DND-41 (cell line): ENCODE measurements around the gene PCDH9.

ENCODE experiments used
- ATAC-seq: fragments of 200-7000 bp; cut with Tn5 transposase; 3 replicates; pipeline ENCODE4 v1.9.1; 2021; ENCODE audit warnings: low read depth; ENCODE audit not compliant: insufficient read depth
- DNase-seq: peaks from one replicate; pipeline ENCODE4 v3.0.0-alpha.2; 2020
- H2AFZ ChIP-seq: 2 replicates; pipeline ENCODE4 v1.6.0; 2012; ENCODE audit warnings: low read depth, low read length
- H3K27ac ChIP-seq: 2 replicates; pipeline ENCODE4 v1.5.1; 2012; ENCODE audit warnings: low read length, inconsistent platforms
- H3K27me3 ChIP-seq: fragments of 200-600 bp; sonication (generic); 2 replicates; pipeline ENCODE4 v1.6.0; 2012; ENCODE audit warnings: low read length, mild to moderate bottlenecking, inconsistent platforms; ENCODE audit not compliant: insufficient read depth, poor library complexity
- H3K36me3 ChIP-seq: 2 replicates; pipeline ENCODE4 v1.5.1; 2012; ENCODE audit warnings: low read length, inconsistent platforms; ENCODE audit not compliant: insufficient read depth
- H3K4me1 ChIP-seq: 2 replicates; pipeline ENCODE4 v1.5.1; 2012; ENCODE audit warnings: mild to moderate bottlenecking, low read length; ENCODE audit not compliant: insufficient read depth
- H3K4me2 ChIP-seq: 2 replicates; pipeline ENCODE4 v1.6.0; 2012; ENCODE audit warnings: mild to moderate bottlenecking, moderate library complexity, low read length, inconsistent platforms; ENCODE audit not compliant: insufficient read depth
- H3K4me3 ChIP-seq, 2 experiments: fragments of 200-600 bp in 1 of 2; shearing (Covaris generic) in 1 of 2; 2 replicates each; pipeline ENCODE4 v1.5.1; 2012 to 2016; ENCODE audit warnings: inconsistent platforms in 2 of 2, low read length in 2 of 2, mild to moderate bottlenecking in 2 of 2, low read depth in 1 of 2, moderate library complexity in 1 of 2
- H3K79me2 ChIP-seq: 2 replicates; pipeline ENCODE4 v1.6.0; 2012; ENCODE audit warnings: low read length, inconsistent platforms; ENCODE audit not compliant: insufficient read depth
- H3K9ac ChIP-seq: 2 replicates; pipeline ENCODE4 v1.6.0; 2012; ENCODE audit warnings: low read depth, mild to moderate bottlenecking, inconsistent platforms, low read length, moderate library complexity
- H3K9me3 ChIP-seq: 2 replicates; pipeline ENCODE4 v1.5.1; 2012; ENCODE audit warnings: low read length, moderate library complexity, mild to moderate bottlenecking, inconsistent platforms; ENCODE audit not compliant: insufficient read depth, severe bottlenecking
- H4K20me1 ChIP-seq: 2 replicates; pipeline ENCODE4 v1.6.0; 2012; ENCODE audit warnings: low read length; ENCODE audit not compliant: insufficient read depth
- CTCF ChIP-seq: IDR thresholded peaks from 2 replicates; pipeline ENCODE4 v1.5.1; 2012; ENCODE audit warnings: borderline replicate concordance, low read length, moderate library complexity, mild to moderate bottlenecking; ENCODE audit not compliant: poor library complexity, severe bottlenecking; ENCODE audit errors: extremely low read depth
- EZH2 ChIP-seq: IDR thresholded peaks from 3 replicates; pipeline ENCODE4 v1.6.1; 2012; ENCODE audit warnings: borderline replicate concordance, low read depth, mild to moderate bottlenecking, moderate library complexity, low read length, inconsistent platforms; ENCODE audit not compliant: severe bottlenecking

Gene PCDH9

DNA sequence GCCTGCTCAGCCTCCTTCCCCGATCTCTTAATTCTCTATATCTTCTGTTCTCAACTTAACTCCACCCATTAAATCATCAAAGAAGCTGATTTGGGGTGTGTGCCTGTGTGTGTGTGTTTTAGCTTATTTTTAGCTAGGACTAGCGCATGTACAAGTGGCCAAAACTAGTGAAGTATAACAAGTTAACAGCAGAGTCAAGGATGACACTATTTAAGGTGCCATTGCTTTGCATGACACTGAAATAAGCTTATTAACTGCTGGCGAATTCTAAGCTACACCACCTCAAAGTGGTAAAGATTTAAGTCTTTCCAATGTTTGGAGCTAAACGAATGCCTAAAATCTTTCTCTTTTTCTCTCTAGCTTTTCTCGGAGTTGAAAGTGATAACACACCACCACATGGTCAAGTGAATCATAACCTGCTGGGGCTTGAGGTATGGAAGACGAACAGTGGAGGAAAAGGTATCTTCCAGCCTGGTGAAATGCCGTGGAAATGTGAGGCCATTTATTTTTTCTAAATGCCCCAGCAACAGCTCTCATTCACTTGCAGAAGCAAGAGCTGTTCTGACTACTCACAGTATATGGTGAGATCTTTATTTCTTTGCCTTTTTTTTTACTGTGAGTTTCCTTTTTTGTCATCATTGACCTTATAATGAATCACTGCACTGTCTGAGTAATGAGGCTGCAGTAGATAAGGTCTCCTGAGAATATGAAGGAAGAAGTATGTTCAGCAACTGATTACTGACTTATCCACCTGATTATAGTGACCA, 570.3 kb downstream of the PCDH9 start:
- no peaks in the 10 kb centered on the region for H4K20me1 ChIP-seq
- H3K4me3 ChIP-seq, result no peak overlapping the region
- no peaks in the 10 kb centered on the region for H3K4me1 ChIP-seq
- no peak for ATAC-seq
- no peaks in the 10 kb centered on the region for H3K9me3 ChIP-seq
- H3K4me2 ChIP-seq, result no peak overlapping the region
- no peak overlapping the region for H2AFZ ChIP-seq
- no peak for DNase-seq
- no peaks in the 10 kb centered on the region for H3K27me3 ChIP-seq
- TF ChIP-seq EZH2, result no peak
- TF ChIP-seq CTCF, result no peak
- no peaks in the 10 kb centered on the region for H3K36me3 ChIP-seq
- no peak overlapping the region for H3K27ac ChIP-seq
- no peaks in the 10 kb centered on the region for H3K79me2 ChIP-seq
- no peak overlapping the region for H3K9ac ChIP-seq

DNA sequence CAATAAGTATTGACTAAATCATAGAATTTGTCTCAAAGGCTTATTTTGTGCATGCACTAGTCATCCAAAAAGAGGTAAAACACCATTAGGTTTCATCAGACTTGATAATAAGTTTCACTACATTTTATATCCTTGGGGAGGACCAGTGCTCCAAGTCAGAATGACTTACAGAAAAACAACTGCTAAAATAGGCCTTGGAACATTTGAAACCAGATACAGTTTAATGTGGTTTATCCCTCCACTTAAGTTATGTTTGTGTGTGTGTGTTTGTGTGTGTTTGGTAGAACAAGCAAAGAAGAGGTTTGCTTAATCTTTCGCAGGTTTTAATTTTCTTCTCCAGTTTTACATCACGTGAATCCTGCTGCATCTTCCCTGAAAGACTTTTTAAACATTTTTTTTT, 570.9 kb downstream of the PCDH9 start:
- ATAC-seq (no peak), DNase-seq (no peak)
- H3K4me3 ChIP-seq, result no peak overlapping the region
- TF ChIP-seq CTCF (no peak), EZH2 (no peak)
- no peaks in the 10 kb centered on the region for H3K79me2 ChIP-seq
- no peak overlapping the region for H2AFZ ChIP-seq
- H3K4me1 ChIP-seq, result no peaks in the 10 kb centered on the region
- H3K27me3 ChIP-seq, result no peaks in the 10 kb centered on the region
- H3K9me3 ChIP-seq, result no peaks in the 10 kb centered on the region
- H3K27ac ChIP-seq, result no peak overlapping the region
- H3K4me2 ChIP-seq, result no peak overlapping the region
- H4K20me1 ChIP-seq, result no peaks in the 10 kb centered on the region
- H3K9ac ChIP-seq, result no peak overlapping the region
- H3K36me3 ChIP-seq, result no peaks in the 10 kb centered on the region

DNA sequence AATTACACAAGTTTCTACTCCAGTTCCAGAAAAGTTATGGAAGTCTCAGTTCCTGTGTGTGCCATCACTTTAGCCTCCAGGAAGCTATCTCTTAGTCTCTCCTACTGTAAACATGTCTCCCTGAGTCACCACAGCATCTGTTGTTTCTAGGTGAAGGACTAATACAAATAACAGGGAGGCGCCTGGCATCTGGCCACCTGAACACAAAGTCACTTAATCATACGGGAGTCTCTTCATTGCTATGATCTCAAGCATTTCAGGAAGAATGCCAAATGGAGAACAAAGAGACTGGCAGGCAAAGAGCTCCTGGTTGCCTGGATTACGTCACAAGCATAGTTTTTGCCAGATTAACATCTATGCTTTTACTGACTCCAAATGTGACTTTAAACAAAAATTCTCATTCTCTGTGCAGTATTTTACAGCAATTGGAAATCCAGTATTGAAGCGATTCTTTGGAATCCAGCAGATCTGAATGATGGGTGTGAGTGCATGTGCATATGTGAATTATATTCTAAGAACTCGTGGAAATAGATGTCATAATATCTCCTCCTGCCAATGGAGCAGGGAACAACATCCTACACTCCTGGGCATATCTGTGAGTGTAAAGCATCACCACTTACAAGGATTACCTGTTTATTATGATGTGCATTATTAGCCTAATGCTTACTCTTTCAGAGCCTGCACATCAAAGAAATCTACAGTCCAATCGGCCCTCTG, 572.8 kb downstream of the PCDH9 start:
- no peak overlapping the region for H3K9ac ChIP-seq
- no peaks in the 10 kb centered on the region for H3K27me3 ChIP-seq
- DNase-seq (no peak), ATAC-seq (no peak)
- no peaks in the 10 kb centered on the region for H3K36me3 ChIP-seq
- H3K27ac ChIP-seq, result no peak overlapping the region
- H3K9me3 ChIP-seq, result no peaks in the 10 kb centered on the region
- no peaks in the 10 kb centered on the region for H3K79me2 ChIP-seq
- no peaks in the 10 kb centered on the region for H3K4me1 ChIP-seq
- TF ChIP-seq CTCF (no peak), EZH2 (no peak)
- no peak overlapping the region for H3K4me3 ChIP-seq
- no peak overlapping the region for H2AFZ ChIP-seq
- no peaks in the 10 kb centered on the region for H4K20me1 ChIP-seq
- no peak overlapping the region for H3K4me2 ChIP-seq
